ENCODE data around the gene ZNF385B. TPM values are rescaled to one million over a fixed set of nuclear protein-coding genes. Genes with fewer than 3 reads are reported as not detected.

ZNF385B gene
- total and polyA plus RNA-seq, 5 experiments from 2014 or later, result not detected

DNA sequence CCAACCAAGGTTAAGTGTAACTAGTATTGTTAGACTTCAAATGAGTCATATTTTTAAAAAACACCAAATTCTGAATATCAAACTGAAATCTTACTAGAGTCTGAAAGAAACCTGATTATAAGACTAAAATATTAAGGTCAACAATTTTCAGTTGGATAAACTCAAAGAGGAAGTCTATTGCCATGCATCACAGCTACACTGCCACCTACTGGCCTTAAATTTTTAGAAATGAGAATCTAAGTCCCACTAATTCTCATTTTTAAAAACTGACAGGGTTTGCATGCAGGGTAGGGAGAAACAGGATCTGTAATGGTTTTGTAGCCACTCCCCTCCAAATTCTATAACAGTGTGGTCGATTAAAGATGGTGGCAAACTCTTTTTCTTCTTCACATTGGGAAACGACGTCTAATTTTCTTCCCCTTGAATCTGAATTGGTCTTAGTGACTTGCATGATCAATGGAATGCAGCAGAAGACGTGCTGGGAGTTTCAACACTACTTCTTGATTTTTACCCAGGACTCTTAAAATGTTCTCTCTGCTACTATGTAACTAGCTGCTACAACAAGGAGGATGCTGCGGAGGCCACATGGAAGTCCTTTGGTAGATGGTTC is 420.7 kb downstream of the ZNF385B start:
- no peak overlapping the region for H3K27ac Mint-ChIP-seq
- DNase-seq (peak in 3 of 10 donors; percentile 21 to 42 (median 30)), ATAC-seq (no peak)
- peaks cover 7 to 39% (median 27%) of the 10 kb centered on the region in 5 donors for H3K27me3 Mint-ChIP-seq
- H3K9me3 Mint-ChIP-seq, result no peaks in the 10 kb centered on the region
- H3K36me3 Mint-ChIP-seq, result no peaks in the 10 kb centered on the region
- H3K4me3 Mint-ChIP-seq, result no peak overlapping the region
- POLR2A ChIA-PET, result no interaction called here
- H3K4me1 Mint-ChIP-seq, result no peaks in the 10 kb centered on the region

DNA sequence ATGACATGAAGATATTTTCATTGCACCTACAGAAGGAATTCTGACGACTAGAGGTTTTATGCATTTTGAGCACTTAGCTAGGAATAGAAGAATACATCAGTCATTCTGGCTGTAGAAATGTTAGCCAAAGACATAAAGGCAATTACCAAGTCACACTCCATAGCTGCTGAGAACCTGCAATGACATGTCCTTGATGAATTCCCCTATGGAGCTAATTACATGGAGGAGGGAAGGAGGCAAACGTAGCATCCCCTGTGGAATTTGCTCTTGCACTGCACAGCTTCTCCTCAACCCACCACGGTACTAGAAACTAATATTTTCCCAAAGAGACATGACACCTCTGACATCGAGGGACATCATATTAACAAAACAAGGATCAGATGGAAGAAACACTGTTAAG is 422.8 kb downstream of the ZNF385B start:
- H3K36me3 Mint-ChIP-seq, result no peaks in the 10 kb centered on the region
- H3K4me1 Mint-ChIP-seq, result no peaks in the 10 kb centered on the region
- no peak for ATAC-seq
- no peak overlapping the region for H3K4me3 Mint-ChIP-seq
- H3K27me3 Mint-ChIP-seq, result peaks cover 7 to 37% (median 24%) of the 10 kb centered on the region in 5 donors
- H3K9me3 Mint-ChIP-seq, result no peaks in the 10 kb centered on the region
- POLR2A ChIA-PET, result no interaction called here
- no peak for DNase-seq
- no peak overlapping the region for H3K27ac Mint-ChIP-seq

DNA sequence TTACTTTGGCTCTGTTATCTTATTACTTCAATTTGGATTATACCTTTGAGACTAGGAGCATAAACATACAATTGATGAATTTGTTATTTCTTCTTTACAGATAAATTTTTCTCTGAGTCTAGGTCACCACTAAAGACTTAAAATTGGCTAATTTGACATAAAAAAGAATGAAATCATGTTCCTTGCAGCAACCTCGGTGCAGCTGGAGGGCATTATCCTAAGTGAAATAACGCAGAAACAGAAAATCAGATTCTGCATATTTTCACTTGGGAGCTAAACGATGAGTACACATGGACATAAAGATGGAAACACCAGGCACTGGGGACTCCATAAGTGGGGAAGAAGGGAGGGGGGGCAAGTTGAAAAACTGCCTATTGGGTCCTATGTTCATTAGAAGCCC is 424.0 kb downstream of the ZNF385B start:
- Mint-ChIP-seq H3K27ac (no peak overlapping the region), H3K4me3 (no peak overlapping the region), H3K9me3 (no peaks in the 10 kb centered on the region), H3K36me3 (no peaks in the 10 kb centered on the region), H3K4me1 (no peaks in the 10 kb centered on the region), H3K27me3 (peaks cover 5 to 24% (median 17%) of the 10 kb centered on the region in 5 donors)
- ATAC-seq (no peak), DNase-seq (no peak)
- POLR2A ChIA-PET, result no interaction called here

DNA sequence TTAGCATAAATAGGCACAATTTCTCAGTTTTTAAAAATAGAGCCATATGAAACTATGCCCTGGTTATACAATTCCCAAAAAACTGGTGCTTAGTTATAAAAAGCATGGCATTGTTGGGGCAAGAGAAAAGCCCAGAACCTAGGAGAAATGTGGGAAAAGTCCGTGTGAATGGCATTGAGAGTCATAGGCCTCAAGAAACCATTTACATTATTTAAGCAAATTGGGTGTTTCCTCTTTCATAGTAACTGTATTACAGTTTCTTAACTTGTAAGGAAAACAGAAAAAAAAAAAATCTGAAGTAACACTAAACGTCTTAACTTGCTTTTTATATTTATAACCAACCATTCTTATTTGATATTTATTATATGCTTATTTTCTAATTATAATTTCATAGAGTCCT is 425.8 kb downstream of the ZNF385B start:
- Mint-ChIP-seq H3K9me3 (no peaks in the 10 kb centered on the region), H3K27me3 (peaks cover 3 to 14% (median 9%) of the 10 kb centered on the region in 5 donors), H3K4me1 (no peaks in the 10 kb centered on the region), H3K4me3 (no peak overlapping the region), H3K27ac (no peak overlapping the region), H3K36me3 (no peaks in the 10 kb centered on the region)
- DNase-seq (no peak), ATAC-seq (no peak)
- POLR2A ChIA-PET, result no interaction called here

DNA sequence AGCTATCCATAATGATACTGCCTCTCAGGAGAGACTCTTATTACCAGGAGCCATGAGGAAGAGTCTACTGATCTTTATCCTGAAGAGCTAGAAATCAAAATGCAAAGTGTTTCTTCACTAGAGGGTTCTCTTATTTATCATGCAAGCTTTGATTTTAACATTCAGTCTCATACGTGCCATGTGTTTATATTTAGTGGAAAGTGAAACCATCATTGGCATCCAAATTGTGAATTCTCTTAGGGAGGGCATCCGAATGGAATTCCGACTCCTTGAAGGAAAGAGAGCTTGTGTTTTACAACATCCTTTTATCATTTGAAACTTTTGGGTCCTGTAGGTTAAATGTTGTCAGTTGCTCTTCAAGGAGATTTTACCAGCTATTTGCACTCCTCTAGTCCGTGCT is 426.4 kb downstream of the ZNF385B start:
- Mint-ChIP-seq H3K4me3 (no peak overlapping the region), H3K36me3 (no peaks in the 10 kb centered on the region), H3K27ac (no peak overlapping the region), H3K4me1 (no peaks in the 10 kb centered on the region), H3K27me3 (peaks cover 3 to 14% (median 9%) of the 10 kb centered on the region in 5 donors), H3K9me3 (no peaks in the 10 kb centered on the region)
- ATAC-seq (no peak), DNase-seq (no peak)
- POLR2A ChIA-PET, result no interaction called here

DNA sequence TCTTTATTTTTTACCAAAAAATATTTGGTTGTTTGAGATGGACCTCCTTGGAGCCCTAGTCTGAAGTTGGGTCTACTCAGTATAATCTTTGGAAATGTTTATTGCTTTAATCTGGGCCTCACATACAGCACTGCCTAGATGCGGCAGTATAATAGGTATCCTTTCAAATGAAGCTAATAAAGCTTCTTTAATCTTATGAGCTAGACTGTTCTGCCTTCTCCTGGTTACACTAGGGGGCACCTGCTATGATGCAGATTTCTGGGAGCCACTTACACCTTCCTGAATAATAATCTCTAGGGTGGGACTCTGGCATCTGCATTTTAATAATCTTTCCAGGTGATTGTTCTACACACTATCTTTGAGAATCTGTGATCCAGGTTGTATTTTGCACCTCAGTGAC is 427.1 kb downstream of the ZNF385B start:
- Mint-ChIP-seq H3K4me1 (no peaks in the 10 kb centered on the region), H3K27me3 (peaks cover 5 to 15% (median 9%) of the 10 kb centered on the region in 5 donors), H3K36me3 (no peaks in the 10 kb centered on the region), H3K9me3 (no peaks in the 10 kb centered on the region), H3K27ac (no peak overlapping the region), H3K4me3 (no peak overlapping the region)
- POLR2A ChIA-PET, result no interaction called here
- DNase-seq (no peak), ATAC-seq (no peak)

DNA sequence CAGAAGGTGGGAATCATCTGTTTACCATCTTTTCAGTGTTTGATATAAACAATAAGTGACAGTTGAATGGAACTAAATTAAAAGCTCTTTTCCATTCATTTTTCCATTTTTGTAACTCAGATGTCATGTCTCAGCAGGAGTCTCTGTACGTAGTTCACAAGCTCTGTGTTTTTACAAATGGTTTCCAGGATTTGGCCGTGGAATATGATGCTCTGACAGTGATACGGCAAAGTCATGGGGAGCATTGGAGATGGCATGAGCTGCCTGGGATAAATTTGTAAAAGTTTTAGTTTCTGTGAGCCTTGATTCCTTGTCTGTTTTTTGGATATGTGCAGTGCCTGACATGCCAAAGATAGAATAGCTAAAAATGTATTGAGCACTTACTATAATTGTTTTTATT is 428.7 kb downstream of the ZNF385B start:
- no peak for DNase-seq
- ATAC-seq, result no peak
- Mint-ChIP-seq H3K4me3 (no peak overlapping the region), H3K9me3 (no peaks in the 10 kb centered on the region), H3K27ac (no peak overlapping the region), H3K36me3 (no peaks in the 10 kb centered on the region), H3K4me1 (no peaks in the 10 kb centered on the region), H3K27me3 (peaks cover 1 to 14% (median 10%) of the 10 kb centered on the region in 5 donors)
- POLR2A ChIA-PET, result no interaction called here

DNA sequence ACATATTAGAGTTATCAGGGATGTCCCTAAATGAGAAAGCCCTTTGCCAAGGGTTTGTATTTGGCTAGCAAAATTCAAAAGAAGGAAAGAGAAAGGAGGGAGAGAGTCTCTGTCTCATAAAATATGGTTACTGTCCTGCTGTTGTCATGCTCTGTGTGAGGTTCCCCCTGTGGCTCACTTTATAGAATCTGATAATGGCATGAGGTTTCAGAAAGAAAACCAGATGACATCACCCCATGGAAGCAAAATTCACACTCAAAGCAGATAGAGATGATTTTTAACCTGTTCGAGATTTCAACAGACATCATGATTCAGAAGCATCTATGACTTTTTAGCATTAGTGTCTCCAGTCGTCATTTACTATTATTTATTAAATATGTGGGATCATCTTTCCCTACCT is 431.8 kb downstream of the ZNF385B start:
- DNase-seq, result no peak
- Mint-ChIP-seq H3K27ac (no peak overlapping the region), H3K4me1 (no peaks in the 10 kb centered on the region), H3K36me3 (no peaks in the 10 kb centered on the region), H3K27me3 (peaks cover 5 to 21% (median 12%) of the 10 kb centered on the region in 5 donors), H3K9me3 (no peaks in the 10 kb centered on the region), H3K4me3 (no peak overlapping the region)
- POLR2A ChIA-PET, result no interaction called here
- no peak for ATAC-seq

DNA sequence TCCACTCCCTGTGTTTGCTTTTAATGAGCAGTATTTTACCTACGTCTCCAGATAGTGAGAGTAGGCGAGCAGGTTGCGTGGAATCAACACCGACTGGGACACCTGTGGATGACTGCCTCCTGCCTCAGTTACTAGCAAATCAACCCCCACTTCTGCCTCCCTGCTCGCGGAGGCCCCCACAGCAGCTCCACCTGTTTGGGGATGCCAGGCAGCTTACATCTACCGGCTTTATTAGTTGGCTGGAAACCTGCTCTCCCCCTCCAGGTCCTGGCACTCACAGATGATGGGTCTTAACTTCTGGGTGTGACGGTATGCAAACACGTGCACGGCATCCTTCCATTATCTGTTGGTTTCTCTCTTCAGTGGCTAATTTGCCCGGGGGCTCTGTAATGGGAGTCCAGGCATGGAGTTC is 432.3 kb downstream of the ZNF385B start:
- ATAC-seq, result no peak

DNA sequence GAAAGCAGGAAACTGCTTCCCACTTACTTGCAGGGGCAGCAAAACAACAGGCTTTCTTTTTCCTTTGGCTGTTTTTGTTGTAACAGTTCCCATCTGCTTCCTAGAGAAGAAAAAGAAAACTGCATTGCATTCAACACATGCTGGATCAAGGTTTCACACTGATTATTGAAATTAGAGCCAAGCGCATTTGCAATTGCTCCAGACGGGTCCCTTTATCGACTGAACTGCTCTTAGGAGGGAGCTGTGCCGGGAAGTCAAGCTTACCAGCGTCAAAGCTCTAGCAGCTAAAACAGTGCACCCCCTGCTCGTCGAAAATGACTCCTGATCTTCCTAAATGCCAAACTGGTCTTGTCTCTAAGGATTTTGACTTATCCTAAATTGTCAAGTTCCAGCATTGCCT is 432.8 kb downstream of the ZNF385B start:
- no peaks in the 10 kb centered on the region for H3K36me3 Mint-ChIP-seq

More for the DNA sequence above, 432.3 kb downstream of the ZNF385B start:
- Mint-ChIP-seq H3K27ac (no peak overlapping the region), H3K9me3 (no peaks in the 10 kb centered on the region), H3K4me1 (no peaks in the 10 kb centered on the region), H3K27me3 (peaks cover 6 to 21% (median 14%) of the 10 kb centered on the region in 5 donors), H3K36me3 (no peaks in the 10 kb centered on the region), H3K4me3 (no peak overlapping the region)
- DNase-seq, result no peak
- POLR2A ChIA-PET, result no interaction called here

DNA sequence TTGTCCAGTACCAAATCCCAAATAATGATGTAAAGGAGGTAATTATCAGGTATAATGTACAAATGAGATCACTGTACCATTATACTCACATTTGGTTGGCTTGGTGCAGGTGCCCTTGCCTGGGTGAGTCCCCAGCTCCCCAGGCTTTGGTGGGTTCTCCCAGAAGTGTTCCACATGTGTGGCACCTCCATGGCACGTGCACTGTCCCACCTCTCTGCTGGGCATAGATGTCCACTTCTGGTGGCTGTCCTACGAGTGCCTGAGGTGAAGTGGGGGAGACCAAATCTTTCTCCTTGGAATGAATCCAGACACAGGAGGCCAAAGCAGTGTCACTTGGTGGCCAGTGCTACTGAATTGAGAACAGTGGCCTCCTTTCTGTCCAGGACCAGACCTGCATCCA is 434.3 kb downstream of the ZNF385B start:
- Mint-ChIP-seq H3K36me3 (no peaks in the 10 kb centered on the region), H3K27ac (no peak overlapping the region), H3K27me3 (peaks cover 8 to 27% (median 20%) of the 10 kb centered on the region in 5 donors), H3K4me1 (no peaks in the 10 kb centered on the region), H3K4me3 (no peak overlapping the region), H3K9me3 (no peaks in the 10 kb centered on the region)
- POLR2A ChIA-PET, result no interaction called here
- no peak for ATAC-seq
- DNase-seq, result no peak

More for the DNA sequence above, 432.8 kb downstream of the ZNF385B start:
- no peaks in the 10 kb centered on the region for H3K4me1 Mint-ChIP-seq
- POLR2A ChIA-PET, result no interaction called here
- ATAC-seq, result no peak
- H3K27ac Mint-ChIP-seq, result no peak overlapping the region
- H3K27me3 Mint-ChIP-seq, result peaks cover 8 to 23% (median 18%) of the 10 kb centered on the region in 5 donors
- H3K9me3 Mint-ChIP-seq, result no peaks in the 10 kb centered on the region
- no peak for DNase-seq
- no peak overlapping the region for H3K4me3 Mint-ChIP-seq

DNA sequence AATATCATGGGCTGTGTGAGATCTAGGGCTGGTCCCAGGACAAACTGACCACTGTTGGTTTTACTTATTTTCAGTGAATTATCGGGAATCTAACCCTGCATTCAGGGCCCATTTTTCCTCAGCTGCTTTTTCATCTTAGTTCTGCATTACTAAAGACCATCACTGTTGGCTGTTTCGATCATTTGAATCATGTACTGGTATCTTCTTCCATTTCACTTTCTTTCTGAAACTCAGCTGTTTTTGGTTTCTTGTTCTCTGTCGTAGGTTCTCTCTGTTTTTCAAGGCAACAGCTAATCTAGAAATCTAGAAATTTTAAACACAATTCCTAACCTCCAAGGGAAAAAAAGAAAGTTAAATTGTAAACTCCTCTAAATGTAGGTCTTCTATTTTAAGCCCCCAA is 436.8 kb downstream of the ZNF385B start:
- Mint-ChIP-seq H3K36me3 (no peaks in the 10 kb centered on the region), H3K27ac (no peak overlapping the region)

DNA sequence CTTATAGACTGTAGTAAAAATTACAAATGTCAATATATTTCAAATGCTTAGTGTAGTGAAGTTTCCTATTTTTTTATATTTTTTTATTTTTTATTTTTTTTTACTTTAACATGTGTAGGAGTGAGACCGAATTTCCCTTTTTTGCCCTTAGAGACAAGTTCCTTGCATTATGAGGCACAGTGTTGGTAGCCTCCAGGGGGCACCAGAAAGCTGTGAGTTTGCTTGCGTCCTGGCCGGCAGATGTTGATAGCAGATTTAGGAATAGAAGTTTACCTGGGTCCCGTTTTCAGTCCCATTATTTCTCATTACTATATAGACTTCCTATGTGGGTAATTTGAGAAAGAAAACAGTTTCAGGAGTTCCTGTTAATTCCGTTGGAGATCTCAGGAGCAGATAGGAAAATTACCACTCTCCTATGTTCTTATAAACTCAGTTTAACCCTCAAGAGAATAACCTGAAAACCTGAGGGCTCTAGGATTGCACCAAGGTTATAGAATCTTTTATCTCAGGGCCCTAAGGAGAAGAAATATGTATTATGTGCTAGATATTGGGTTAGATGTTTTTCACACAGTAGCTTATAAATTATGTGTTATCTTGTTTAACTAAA is 439.3 kb downstream of the ZNF385B start:
- Mint-ChIP-seq H3K4me1 (no peaks in the 10 kb centered on the region), H3K9me3 (peaks cover 0 to 2% (median 0%) of the 10 kb centered on the region in 9 donors), H3K4me3 (no peak overlapping the region), H3K27ac (no peak overlapping the region), H3K36me3 (no peaks in the 10 kb centered on the region), H3K27me3 (peaks cover 5 to 15% (median 13%) of the 10 kb centered on the region in 5 donors)
- peak in 4 of 10 donors; percentile 7 to 27 (median 14) for DNase-seq
- POLR2A ChIA-PET, result no interaction called here
- peak in 1 of 2 donors; percentile 46 for ATAC-seq

More for the DNA sequence above, 436.8 kb downstream of the ZNF385B start:
- H3K9me3 Mint-ChIP-seq, result no peaks in the 10 kb centered on the region
- POLR2A ChIA-PET, result no interaction called here
- no peak for ATAC-seq
- peaks cover 7 to 23% (median 20%) of the 10 kb centered on the region in 5 donors for H3K27me3 Mint-ChIP-seq
- H3K4me3 Mint-ChIP-seq, result no peak overlapping the region
- no peaks in the 10 kb centered on the region for H3K4me1 Mint-ChIP-seq
- DNase-seq, result no peak
